Measurements from ENCODE around the gene XIRP1. TPM values are rescaled to one million over a fixed set of nuclear protein-coding genes. Genes with fewer than 3 reads are reported as not detected.

XIRP1 gene
- total and polyA plus RNA-seq, 4 donors: 0.13 to 0.75 (median 0.19) TPM; not detected in 1

GRCh38 chr3:39139442-39139841, 53.0 kb downstream of the XIRP1 start:
- H3K9me3 ChIP-seq (ENCODE audit: control insufficient read depth, low read length): no peaks in the 10 kb centered on the region
- 26 to 28% methylated on average over 2 of the region's 2 CpGs for WGBS, 2 donors
- H3K4me1 ChIP-seq (ENCODE audit: control insufficient read depth in 1 of 2, insufficient read depth in 2 of 2, low read length in 2 of 2): no peaks in the 10 kb centered on the region
- intact Hi-C loops (cut with DNase I): loop anchor here in 1 of 2 donors (10.0 kb wide), 1 partner anchor 45 kb away; no protein-coding TSS in a partner anchor
- H3K4me3 ChIP-seq (ENCODE audit: low read length in 2 of 2): no peak overlapping the region
- no peaks in the 10 kb centered on the region for H3K27me3 ChIP-seq (ENCODE audit: control insufficient read depth in 1 of 2, insufficient read depth in 2 of 2, low read length in 1 of 2)
- DNase-seq (no peak), ATAC-seq (ENCODE audit: low FRiP score) (no peak)
- H3K36me3 ChIP-seq (ENCODE audit: control insufficient read depth in 1 of 2, insufficient read depth in 2 of 2, low read length in 1 of 2): peaks cover 0 to 6% of the 10 kb centered on the region in 2 donors
- no peak overlapping the region for H3K27ac ChIP-seq (ENCODE audit: low read depth in 1 of 2, low read length in 2 of 2)

GRCh38 chr3:39138804-39139415, 53.5 kb downstream of the XIRP1 start:
- DNase-seq: no peak
- H3K4me1 ChIP-seq (ENCODE audit: control insufficient read depth in 1 of 2, insufficient read depth in 2 of 2, low read length in 2 of 2): no peaks in the 10 kb centered on the region
- 26 to 29% methylated on average over 7 of the region's 7 CpGs for WGBS, 2 donors

DNA sequence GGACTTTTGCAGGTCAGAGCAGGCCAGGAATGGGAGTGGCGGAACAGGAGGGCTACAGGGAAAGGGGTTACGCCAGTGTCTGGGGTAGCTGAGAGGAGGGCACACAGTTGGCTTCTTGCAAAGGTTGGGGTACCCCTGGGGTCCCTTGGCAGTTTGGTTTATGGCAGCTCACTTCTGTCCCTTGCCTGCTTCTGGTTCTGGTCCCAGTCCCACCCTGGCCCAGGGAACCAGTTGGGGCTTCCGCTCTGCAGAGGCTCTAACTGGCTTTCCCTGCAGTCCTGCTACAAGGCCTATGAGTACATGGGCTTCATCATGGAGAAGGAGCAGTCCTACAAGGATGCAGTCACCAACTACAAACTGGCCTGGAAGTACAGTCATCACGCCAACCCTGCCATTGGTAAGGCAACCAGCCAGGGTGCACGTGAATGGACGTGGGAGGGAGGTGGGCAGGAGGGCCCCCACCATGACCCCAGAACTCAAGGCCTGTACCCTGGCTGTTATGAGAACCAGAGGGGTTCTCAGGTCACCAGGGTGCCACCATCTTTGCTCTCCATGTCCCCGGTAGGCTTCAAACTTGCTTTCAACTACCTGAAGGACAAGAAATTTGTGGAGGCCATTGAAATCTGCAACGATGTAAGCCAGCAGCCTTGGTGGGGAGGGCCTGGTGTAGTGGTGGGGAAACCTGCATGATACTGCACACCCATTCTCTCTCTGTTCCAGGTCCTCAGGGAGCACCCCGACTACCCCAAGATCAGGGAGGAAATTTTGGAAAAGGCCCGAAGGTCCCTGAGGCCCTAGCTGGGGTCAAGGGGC, 54.2 kb downstream of the XIRP1 start:
- Histone ChIP-seq H3K27ac (ENCODE audit: low read depth in 1 of 2, low read length in 2 of 2) (no peak overlapping the region), H3K27me3 (ENCODE audit: control insufficient read depth in 1 of 2, insufficient read depth in 2 of 2, low read length in 1 of 2) (no peaks in the 10 kb centered on the region), H3K36me3 (ENCODE audit: control insufficient read depth in 1 of 2, insufficient read depth in 2 of 2, low read length in 1 of 2) (peaks cover 0 to 4% of the 10 kb centered on the region in 2 donors), H3K4me1 (ENCODE audit: control insufficient read depth in 1 of 2, insufficient read depth in 2 of 2, low read length in 2 of 2) (no peaks in the 10 kb centered on the region), H3K9me3 (ENCODE audit: control insufficient read depth, low read length) (no peaks in the 10 kb centered on the region), H3K4me3 (ENCODE audit: low read length in 2 of 2) (no peak overlapping the region)
- ATAC-seq (ENCODE audit: low FRiP score): no peak
- DNase-seq: no peak
- intact Hi-C loops (cut with DNase I): loop anchor here in 1 of 2 donors (10.0 kb wide), 1 partner anchor 47 kb away; no protein-coding TSS in a partner anchor
- 89 to 91% methylated on average over 10 of the region's 10 CpGs for WGBS, 2 donors

More at GRCh38 chr3:39138804-39139415, 53.5 kb downstream of the XIRP1 start:
- Histone ChIP-seq H3K9me3 (ENCODE audit: control insufficient read depth, low read length) (no peaks in the 10 kb centered on the region), H3K36me3 (ENCODE audit: control insufficient read depth in 1 of 2, insufficient read depth in 2 of 2, low read length in 1 of 2) (peaks cover 0 to 6% of the 10 kb centered on the region in 2 donors), H3K27ac (ENCODE audit: low read depth in 1 of 2, low read length in 2 of 2) (no peak overlapping the region), H3K4me3 (ENCODE audit: low read length in 2 of 2) (no peak overlapping the region), H3K27me3 (ENCODE audit: control insufficient read depth in 1 of 2, insufficient read depth in 2 of 2, low read length in 1 of 2) (no peaks in the 10 kb centered on the region)
- intact Hi-C loops (cut with DNase I): loop anchor here in 1 of 2 donors (10.0 kb wide), 1 partner anchor 46 kb away; no protein-coding TSS in a partner anchor
- ATAC-seq (ENCODE audit: low FRiP score): no peak

GRCh38 chr3:39137435-39137936, 54.9 kb downstream of the XIRP1 start:
- no peak overlapping the region for H3K4me3 ChIP-seq (ENCODE audit: low read length in 2 of 2)
- H3K9me3 ChIP-seq (ENCODE audit: control insufficient read depth, low read length): no peaks in the 10 kb centered on the region
- H3K4me1 ChIP-seq (ENCODE audit: control insufficient read depth in 1 of 2, insufficient read depth in 2 of 2, low read length in 2 of 2): no peaks in the 10 kb centered on the region
- 95 to 96% methylated on average over 18 of the region's 18 CpGs for WGBS, 2 donors
- ATAC-seq (ENCODE audit: low FRiP score): no peak
- no peak for DNase-seq
- H3K27me3 ChIP-seq (ENCODE audit: control insufficient read depth in 1 of 2, insufficient read depth in 2 of 2, low read length in 1 of 2): no peaks in the 10 kb centered on the region
- intact Hi-C loops (cut with DNase I): loop anchor here in 1 of 2 donors (10.0 kb wide), 1 partner anchor 47 kb away; no protein-coding TSS in a partner anchor
- H3K36me3 ChIP-seq (ENCODE audit: control insufficient read depth in 1 of 2, insufficient read depth in 2 of 2, low read length in 1 of 2): no peaks in the 10 kb centered on the region
- no peak overlapping the region for H3K27ac ChIP-seq (ENCODE audit: low read depth in 1 of 2, low read length in 2 of 2)

- intact Hi-C loops (cut with DNase I): loop anchor here in 1 of 2 donors (10.0 kb wide), 1 partner anchor 48 kb away; no protein-coding TSS in a partner anchor
- 90 to 91% methylated on average over 21 of the region's 21 CpGs for WGBS, 2 donors
- Histone ChIP-seq H3K27me3 (ENCODE audit: control insufficient read depth in 1 of 2, insufficient read depth in 2 of 2, low read length in 1 of 2) (no peaks in the 10 kb centered on the region), H3K36me3 (ENCODE audit: control insufficient read depth in 1 of 2, insufficient read depth in 2 of 2, low read length in 1 of 2) (no peaks in the 10 kb centered on the region), H3K4me1 (ENCODE audit: control insufficient read depth in 1 of 2, insufficient read depth in 2 of 2, low read length in 2 of 2) (no peaks in the 10 kb centered on the region), H3K9me3 (ENCODE audit: control insufficient read depth, low read length) (no peaks in the 10 kb centered on the region), H3K27ac (ENCODE audit: low read depth in 1 of 2, low read length in 2 of 2) (no peak overlapping the region), H3K4me3 (ENCODE audit: low read length in 2 of 2) (no peak overlapping the region)
- no peak for ATAC-seq (ENCODE audit: low FRiP score)
- DNase-seq: no peak
These were observed 55.6 kb downstream of the XIRP1 start for GRCh38 chr3:39136533-39137434.

- 75 to 83% methylated on average over 8 of the region's 8 CpGs for WGBS, 2 donors
- Histone ChIP-seq H3K4me3 (ENCODE audit: low read length in 2 of 2) (no peak overlapping the region), H3K27me3 (ENCODE audit: control insufficient read depth in 1 of 2, insufficient read depth in 2 of 2, low read length in 1 of 2) (no peaks in the 10 kb centered on the region), H3K4me1 (ENCODE audit: control insufficient read depth in 1 of 2, insufficient read depth in 2 of 2, low read length in 2 of 2) (no peaks in the 10 kb centered on the region), H3K9me3 (ENCODE audit: control insufficient read depth, low read length) (no peaks in the 10 kb centered on the region), H3K36me3 (ENCODE audit: control insufficient read depth in 1 of 2, insufficient read depth in 2 of 2, low read length in 1 of 2) (no peaks in the 10 kb centered on the region), H3K27ac (ENCODE audit: low read depth in 1 of 2, low read length in 2 of 2) (no peak overlapping the region)
- intact Hi-C loops (cut with DNase I): loop anchor here in 1 of 2 donors (10.0 kb wide), 1 partner anchor 50 kb away; no protein-coding TSS in a partner anchor
- ATAC-seq (ENCODE audit: low FRiP score) (no peak), DNase-seq (no peak)
These were observed 57.1 kb downstream of the XIRP1 start for GRCh38 chr3:39135170-39135805.

DNA sequence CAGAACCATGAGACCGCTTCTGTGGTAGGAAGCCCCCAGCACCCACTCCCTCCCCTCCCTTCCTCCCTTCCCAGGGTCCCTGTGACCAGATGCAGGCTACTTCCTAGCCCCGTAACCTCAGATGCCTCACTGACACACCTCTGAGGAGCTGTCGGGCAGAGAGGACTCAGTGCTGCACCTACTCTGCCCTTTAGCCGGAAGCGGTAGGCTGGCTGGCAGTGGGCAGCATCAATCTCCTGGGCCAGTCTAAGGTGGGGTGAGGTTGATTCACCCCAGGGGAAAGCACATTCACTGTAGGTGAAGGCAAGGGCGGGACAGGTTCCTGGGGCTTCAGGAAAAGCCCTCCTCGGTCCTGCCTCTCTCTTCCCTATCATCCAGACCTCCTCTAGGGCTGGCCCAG, 58.1 kb downstream of the XIRP1 start:
- intact Hi-C loops (cut with DNase I): loop anchor here in 1 of 2 donors (10.0 kb wide), 1 partner anchor 50 kb away; no protein-coding TSS in a partner anchor
- Histone ChIP-seq H3K4me1 (ENCODE audit: control insufficient read depth in 1 of 2, insufficient read depth in 2 of 2, low read length in 2 of 2) (no peaks in the 10 kb centered on the region), H3K4me3 (ENCODE audit: low read length in 2 of 2) (no peak overlapping the region), H3K27ac (ENCODE audit: low read depth in 1 of 2, low read length in 2 of 2) (no peak overlapping the region), H3K36me3 (ENCODE audit: control insufficient read depth in 1 of 2, insufficient read depth in 2 of 2, low read length in 1 of 2) (no peaks in the 10 kb centered on the region), H3K27me3 (ENCODE audit: control insufficient read depth in 1 of 2, insufficient read depth in 2 of 2, low read length in 1 of 2) (no peaks in the 10 kb centered on the region), H3K9me3 (ENCODE audit: control insufficient read depth, low read length) (no peaks in the 10 kb centered on the region)
- 84 to 85% methylated on average over 7 of the region's 7 CpGs for WGBS, 2 donors
- ATAC-seq (ENCODE audit: low FRiP score) (no peak), DNase-seq (no peak)
